OCI-LY7 (cell line): Measurements from ENCODE around the gene LRP8. TPM values are rescaled to one million over a fixed set of nuclear protein-coding genes. Genes with fewer than 3 reads are reported as not detected.

Experiments
- BruUV-seq: library from RNA; stranded (reverse); fragments of 400-500 nt; replicated peaks from 2 replicates; lab custom pipeline; 2021; lab: Mats Ljungman, UMichigan
- CTCF ChIA-PET: fragments of 300-600 bp; sonication (Branson Sonifier 250); formaldehyde crosslinking; loops from one replicate; lab custom pipeline; 2022; ENCODE audit warnings: antibody characterized with exemption; ENCODE audit not compliant: unreplicated experiment; lab: Charles Lee
- POLR2A ChIA-PET: fragments of 300-600 bp; sonication (Branson Sonifier 250); formaldehyde crosslinking; loops from one replicate; lab custom pipeline; 2022; ENCODE audit warnings: antibody characterized with exemption; lab: Charles Lee
- DNase-seq: peaks from one replicate; pipeline ENCODE4 v3.0.0-alpha.2; 2015; ENCODE audit warnings: low spot score
- H2AFZ ChIP-seq: fragments of 200-600 bp; sonication (generic), shearing (Covaris generic); 2 replicates; pipeline ENCODE4 v1.6.1; 2014; ENCODE audit warnings: mild to moderate bottlenecking, antibody characterized with exemption, low read length, moderate library complexity
- H3K27ac ChIP-seq: fragments of 200-600 bp; sonication (generic); 2 replicates; pipeline ENCODE4 v1.5.1; 2014; ENCODE audit warnings: mixed run types, low read depth, mild to moderate bottlenecking, moderate library complexity, low read length, inconsistent platforms; ENCODE audit not compliant: poor library complexity, severe bottlenecking
- H3K36me3 ChIP-seq: fragments of 200-600 bp; sonication (generic); 2 replicates; pipeline ENCODE4 v1.6.1; 2014; ENCODE audit warnings: mild to moderate bottlenecking, antibody characterized with exemption, low read length, moderate library complexity, mixed read lengths; ENCODE audit not compliant: insufficient read depth
- H3K4me1 ChIP-seq: fragments of 200-600 bp; sonication (generic); 2 replicates; pipeline ENCODE4 v1.5.1; 2014; ENCODE audit warnings: mild to moderate bottlenecking, low read length; ENCODE audit not compliant: insufficient read depth, poor library complexity, severe bottlenecking
- H3K4me2 ChIP-seq: fragments of 200-600 bp; sonication (generic); 2 replicates; pipeline ENCODE4 v1.6.1; 2014; ENCODE audit warnings: mild to moderate bottlenecking, low read length
- H3K4me3 ChIP-seq: fragments of 200-600 bp; sonication (generic); 2 replicates; pipeline ENCODE4 v1.5.1; 2014; ENCODE audit warnings: mild to moderate bottlenecking, low read depth, low read length; ENCODE audit not compliant: poor library complexity, severe bottlenecking
- H3K79me2 ChIP-seq: fragments of 200-600 bp; sonication (generic); 2 replicates; pipeline ENCODE4 v1.6.1; 2016; ENCODE audit warnings: low read depth, mild to moderate bottlenecking, low read length, moderate library complexity, mixed read lengths; ENCODE audit not compliant: insufficient read depth
- H3K9me2 ChIP-seq: fragments of 200-600 bp; sonication (generic); 2 replicates; pipeline ENCODE4 v1.6.1; 2016; ENCODE audit warnings: mild to moderate bottlenecking, low read length, mixed read lengths; ENCODE audit not compliant: insufficient read depth
- H3K9me3 ChIP-seq: fragments of 200-600 bp; sonication (generic); 2 replicates; pipeline ENCODE4 v1.6.1; 2014; ENCODE audit warnings: mild to moderate bottlenecking, mixed run types, low read length, mixed read lengths
- H4K20me1 ChIP-seq: fragments of 200-600 bp; sonication (generic); 2 replicates; pipeline ENCODE4 v1.6.1; 2014; ENCODE audit warnings: mild to moderate bottlenecking, antibody characterized with exemption, low read length, moderate library complexity, mixed read lengths; ENCODE audit not compliant: insufficient read depth
- CTCF ChIP-seq: fragments of 200-600 bp; sonication (generic); conservative IDR thresholded peaks from 2 replicates; pipeline ENCODE4 v1.5.1; 2014; ENCODE audit warnings: mild to moderate bottlenecking, antibody characterized with exemption, low read length, moderate library complexity, mixed read lengths
- EZH2phosphoT487 ChIP-seq: fragments of 200-600 bp; sonication (generic); IDR thresholded peaks from 2 replicates; pipeline ENCODE4 v1.6.1; 2018; ENCODE audit warnings: low read depth, borderline replicate concordance, mild to moderate bottlenecking, mixed run types, antibody characterized with exemption, low read length, moderate library complexity, mixed read lengths
- intact Hi-C: fragments of 100-400 bp; cut with micrococcal nuclease; formaldehyde crosslinking; loops from one replicate; pipeline ENCODE4 v1.10.0; 2022; ENCODE audit not compliant: unreplicated experiment
- total RNA-seq, 2 experiments: library from RNA; depleted of rRNA in 1 of 2; stranded (reverse); fragments of >200 nt in 1 of 2; shearing (Covaris generic) in 1 of 2; gene quantifications; 2 replicates each; pipeline ENCODE4 v1.2.3, GENCODE V29; 2014 to 2022

Gene LRP8
- total RNA-seq, 2 experiments from 2014 or later, result 65.6 to 70.0 TPM

DNA sequence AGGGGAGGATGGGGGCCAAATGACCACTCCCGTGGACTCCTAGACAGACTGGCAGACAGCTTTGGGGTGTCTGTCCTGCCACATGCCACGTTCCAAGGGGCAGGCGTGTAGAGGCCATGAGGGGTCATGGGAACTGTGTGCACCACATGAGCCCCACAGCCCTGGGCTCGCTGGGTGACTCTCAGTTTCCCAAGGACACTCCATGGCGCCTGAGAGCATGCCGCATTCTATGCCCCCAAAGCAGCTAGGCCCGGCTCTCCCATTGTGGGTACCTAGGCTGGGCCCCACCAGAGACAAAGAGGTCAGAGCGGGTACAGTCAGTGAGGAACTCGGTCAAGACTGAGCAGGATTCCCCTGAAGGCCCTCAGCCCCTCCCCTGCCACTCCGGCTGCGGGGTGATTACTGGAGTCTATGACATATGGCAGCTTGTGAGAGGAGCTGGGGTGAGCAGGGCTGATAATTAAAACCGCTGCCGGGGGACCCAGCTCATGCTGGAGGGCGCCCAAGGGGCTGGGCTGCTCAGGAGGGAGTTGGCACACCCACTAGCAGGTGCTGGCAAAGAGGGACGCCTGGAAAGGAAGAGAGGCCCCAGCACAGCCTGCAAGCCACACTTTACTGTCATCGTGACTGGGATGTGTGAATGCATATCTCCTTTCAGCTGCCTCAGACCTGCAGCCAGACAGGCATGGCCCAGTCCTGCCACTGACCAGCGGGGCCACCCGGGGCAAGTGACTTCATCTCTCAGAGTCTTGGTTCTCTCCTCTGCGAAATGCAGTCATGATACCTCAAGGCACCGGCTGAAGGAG, 8.4 kb downstream of the LRP8 start:
- Histone ChIP-seq H2AFZ (no peak overlapping the region), H3K4me1 (peaks cover 4% of the 10 kb centered on the region), H3K36me3 (peaks cover 97% of the 10 kb centered on the region), H3K4me2 (no peak overlapping the region), H3K79me2 (peaks cover 23% of the 10 kb centered on the region), H3K9me2 (no peaks in the 10 kb centered on the region), H3K4me3 (no peak overlapping the region), H3K9me3 (no peaks in the 10 kb centered on the region), H3K27ac (no peak overlapping the region), H4K20me1 (peaks cover 8% of the 10 kb centered on the region)
- intact Hi-C loops, result loop anchor here (10.0 kb wide), 1 partner anchor 1265 kb away; the partner anchor contains the start of genes BTF3L4 and TXNDC12
- BruUV-seq, result no TSS peak
- TF ChIP-seq CTCF (no peak), EZH2phosphoT487 (no peak)
- DNase-seq, result no peak
- ChIA-PET POLR2A (no interaction called here), CTCF (no interaction called here)

- H3K79me2 ChIP-seq, result peaks cover 16% of the 10 kb centered on the region
Measured at GRCh38 chr1:53317646-53318539, 10.0 kb downstream of the LRP8 start.

More at GRCh38 chr1:53317646-53318539, 10.0 kb downstream of the LRP8 start:
- Histone ChIP-seq H4K20me1 (peaks cover 2% of the 10 kb centered on the region; the same call in 1 of the 2 replicates), H3K9me3 (no peaks in the 10 kb centered on the region), H3K4me1 (peaks cover 4% of the 10 kb centered on the region), H3K4me3 (no peak overlapping the region), H2AFZ (no peak overlapping the region), H3K4me2 (no peak overlapping the region), H3K36me3 (peaks cover 97% of the 10 kb centered on the region), H3K9me2 (no peaks in the 10 kb centered on the region), H3K27ac (no peak overlapping the region)
- intact Hi-C loops, result no loop called here
- no peak for DNase-seq
- BruUV-seq, result no TSS peak
- no peak for TF ChIP-seq EZH2phosphoT487
- TF ChIP-seq CTCF, result no peak
- CTCF ChIA-PET, result no interaction called here
- POLR2A ChIA-PET, result no interaction called here
